Measurements from ENCODE around the gene MDP1. TPM values are rescaled to one million over a fixed set of nuclear protein-coding genes. Genes with fewer than 3 reads are reported as not detected.
A peak's percentile ranks its signal among the peaks of the same experiment; 100 is the strongest.

Gene MDP1
- total and polyA plus RNA-seq, 10 of the 15 experiments (the other 5 are each of a cell fraction or from before 2014, with no cell fraction given) = 10.4 to 45.8 (median 23.5) TPM

DNA sequence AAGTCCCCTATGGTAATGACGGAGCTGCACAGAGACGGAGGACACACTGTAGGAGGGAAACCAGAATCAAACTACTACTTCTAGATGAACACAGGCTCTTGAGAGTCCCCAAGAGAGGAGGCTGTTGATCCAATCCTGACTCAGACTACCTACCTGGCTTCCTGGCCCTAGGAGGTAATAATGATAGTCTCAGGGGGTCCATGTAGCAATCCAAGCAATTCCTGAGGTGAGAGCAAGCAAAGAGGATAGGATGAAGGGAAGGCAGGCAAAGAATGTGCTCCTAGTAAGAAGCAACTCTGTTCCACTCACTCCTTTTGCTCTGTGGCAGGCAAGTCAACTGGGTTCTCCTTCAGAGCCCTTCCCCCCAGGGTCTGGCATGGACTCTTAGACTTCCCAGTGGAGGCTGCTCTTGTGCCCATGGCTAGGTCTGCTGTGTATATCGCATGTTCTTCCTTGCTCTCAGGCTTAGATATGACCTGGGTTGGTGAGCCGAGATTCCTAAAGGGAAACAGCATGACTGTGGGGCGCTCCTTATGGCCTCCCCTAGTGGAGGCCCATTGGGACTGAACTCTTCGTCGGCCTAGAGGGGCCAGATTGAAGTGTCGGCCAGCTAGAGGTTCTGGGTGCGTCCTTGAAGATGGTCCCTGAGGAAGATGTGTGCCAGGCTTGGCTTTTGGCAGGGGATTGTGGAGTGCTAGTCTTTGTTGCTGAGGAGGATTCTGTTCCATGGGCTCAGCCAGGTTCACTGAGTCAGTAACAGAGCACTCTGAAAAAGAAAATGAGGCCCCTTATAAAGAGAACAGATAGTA is 24.4 kb upstream of the MDP1 start:
- Histone ChIP-seq H3K4me3 (peak overlapping the region; percentile 18; the same call in 1 of the 2 replicates), H2AFZ (ENCODE audit: control insufficient read depth, low read depth, low read length) (no peak overlapping the region), H3K9me3 (replicated peaks; ENCODE audit: control insufficient read depth, insufficient read depth, low read length) (no peaks in the 10 kb centered on the region), H3K27me3 (replicated peaks in 1 of 2; ENCODE audit: control insufficient read depth in 2 of 2, insufficient read depth in 2 of 2, low read length in 1 of 2) (no peaks in the 10 kb centered on the region), H3K27ac (ENCODE audit: control insufficient read depth, insufficient read depth) (no peak overlapping the region), H3K4me2 (ENCODE audit: control insufficient read depth, insufficient read depth) (peak overlapping the region; percentile 100), H3K36me3 (ENCODE audit: control insufficient read depth in 2 of 2, insufficient read depth in 2 of 2, low read length in 1 of 2) (peaks cover 11 to 45% of the 10 kb centered on the region in 2 experiments), H3K79me2 (ENCODE audit: control insufficient read depth, insufficient read depth, low read length) (peaks cover 16% of the 10 kb centered on the region), H3K9ac (ENCODE audit: control insufficient read depth, insufficient read depth, low read length) (no peak overlapping the region), H4K20me1 (ENCODE audit: control insufficient read depth, insufficient read depth) (peaks cover 3% of the 10 kb centered on the region; the same call in 1 of the 2 replicates), H3K4me1 (ENCODE audit: control insufficient read depth, insufficient read depth, low read length) (peaks cover 10% of the 10 kb centered on the region)
- BruUV-seq (replicated peaks) = no TSS peak
- RAD21 ChIA-PET (ENCODE audit: unreplicated experiment) = interaction anchor here (3.4 kb wide), 1 partner anchor 68 kb away, joined by 52 read pairs; the partner anchor contains the start of gene CIDEB
- CTCF ChIA-PET = interaction anchor here (1.0 to 12.3 kb wide), 3 partner anchors 26 to 122 kb away, joined by 3 to 368 read pairs (median 54); partner anchors contain the start of genes CHMP4A, DHRS1, MDP1 and NOP9
- peak; percentile 6; the same call in 1 of the 2 replicates for TF ChIP-seq POLR2A (IDR thresholded peaks at IDR 0.05; ENCODE audit: low read depth, low read length)
- TF ChIP-seq IKZF2 (IDR thresholded peaks at IDR 0.05) = no peak
- WGBS (ENCODE audit: insufficient coverage, insufficient replicate concordance, low lambda C conversion rate, missing lambda C conversion rate) = 94% methylated on average over 9 of the region's 9 CpGs
- DNase-seq (ENCODE audit: low read depth, low spot score) (no peak), ATAC-seq (no peak), FAIRE-seq (no peak)
- SMC1A ChIA-PET (ENCODE audit: uncharacterized antibody, unreplicated experiment) = interaction anchor here (8.0 to 11.0 kb wide), 2 partner anchors 33 to 59 kb away, joined by 141 to 201 read pairs; partner anchors contain the start of genes DHRS1, NOP9 and RABGGTA
- in situ Hi-C loops (cut with MboI) (loop anchor here (5.0 kb wide), 2 partner anchors 57 to 197 kb away; partner anchors contain the start of genes DHRS1 and NOP9), intact Hi-C loops (cut with micrococcal nuclease; ENCODE audit: unreplicated experiment) (no loop called here)
- POLR2A ChIA-PET = interaction anchor here (0.9 to 9.2 kb wide), 2 partner anchors 31 to 52 kb away, joined by 3 to 171 read pairs; partner anchors contain the start of gene RABGGTA

DNA sequence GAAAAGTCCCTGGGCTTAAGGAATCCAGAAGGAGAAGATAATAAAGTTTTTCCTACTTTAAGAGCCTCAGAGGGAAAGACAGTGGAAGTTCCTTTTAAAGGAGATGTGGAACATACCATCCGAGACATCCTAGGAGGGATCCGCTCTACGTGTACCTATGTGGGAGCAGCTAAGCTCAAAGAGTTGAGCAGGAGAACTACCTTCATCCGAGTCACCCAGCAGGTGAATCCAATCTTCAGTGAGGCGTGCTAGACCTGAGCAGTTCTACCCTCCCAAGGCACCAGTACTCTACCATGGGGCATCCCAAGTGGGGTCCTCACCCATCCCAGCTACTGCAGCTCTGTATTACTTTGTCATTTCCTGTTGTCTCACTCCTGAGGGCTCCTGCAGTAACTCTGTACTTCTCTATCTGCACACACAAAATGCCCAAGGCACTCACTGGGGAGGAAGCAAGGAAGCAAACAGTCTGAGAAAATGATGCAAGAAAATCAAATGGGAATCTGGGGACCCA is 22.7 kb upstream of the MDP1 start:
- intact Hi-C loops (cut with micrococcal nuclease; ENCODE audit: unreplicated experiment) = no loop called here
- Histone ChIP-seq H2AFZ (ENCODE audit: control insufficient read depth, low read depth, low read length) (no peak overlapping the region), H3K36me3 (ENCODE audit: control insufficient read depth in 2 of 2, insufficient read depth in 2 of 2, low read length in 1 of 2) (peaks cover 11 to 52% of the 10 kb centered on the region in 2 experiments), H3K27me3 (replicated peaks in 1 of 2; ENCODE audit: control insufficient read depth in 2 of 2, insufficient read depth in 2 of 2, low read length in 1 of 2) (no peaks in the 10 kb centered on the region), H3K79me2 (ENCODE audit: control insufficient read depth, insufficient read depth, low read length) (peaks cover 24% of the 10 kb centered on the region), H3K27ac (ENCODE audit: control insufficient read depth, insufficient read depth) (no peak overlapping the region), H3K4me1 (ENCODE audit: control insufficient read depth, insufficient read depth, low read length) (peaks cover 12% of the 10 kb centered on the region), H3K9ac (ENCODE audit: control insufficient read depth, insufficient read depth, low read length) (no peak overlapping the region), H4K20me1 (ENCODE audit: control insufficient read depth, insufficient read depth) (peaks cover 3% of the 10 kb centered on the region; the same call in 1 of the 2 replicates), H3K4me2 (ENCODE audit: control insufficient read depth, insufficient read depth) (no peak overlapping the region; the same call in 1 of the 2 replicates), H3K4me3 (no peak overlapping the region), H3K9me3 (replicated peaks; ENCODE audit: control insufficient read depth, insufficient read depth, low read length) (no peaks in the 10 kb centered on the region)
- ChIA-PET RAD21 (ENCODE audit: unreplicated experiment) (no interaction called here), POLR2A (interaction anchor here (0.7 to 1.5 kb wide), 4 partner anchors 12 to 42 kb away, joined by 3 to 4 read pairs (median 3); partner anchors contain the start of genes MDP1 and RABGGTA), SMC1A (ENCODE audit: uncharacterized antibody, unreplicated experiment) (interaction anchor here (0.8 to 1.5 kb wide), 3 partner anchors 24 to 60 kb away, joined by 3 to 4 read pairs (median 3); partner anchors contain the start of genes DHRS1, NOP9 and TM9SF1), CTCF (interaction anchor here (1.0 to 12.3 kb wide), 5 partner anchors 24 to 95 kb away, joined by 3 to 368 read pairs (median 7); partner anchors contain the start of genes CHMP4A, CIDEB, DHRS1 and MDP1)
- ATAC-seq = no peak
- TF ChIP-seq RBBP5 (conservative IDR thresholded peaks at IDR 0.05) (no peak), PAX8 (IDR thresholded peaks at IDR 0.05) (no peak)
- in situ Hi-C loops (cut with MboI) = no loop called here
- no peak for FAIRE-seq
- no peak for DNase-seq (ENCODE audit: low read depth, low spot score)
- 96% methylated on average over 5 of the region's 5 CpGs for WGBS (ENCODE audit: insufficient coverage, insufficient replicate concordance, low lambda C conversion rate, missing lambda C conversion rate)
- BruUV-seq (replicated peaks) = no TSS peak

Measured in GM12878 (cell line).